GM12878 (cell line): ENCODE results near the gene CTNNA3. TPM values are rescaled to one million over a fixed set of nuclear protein-coding genes. Genes with fewer than 3 reads are reported as not detected.

ENCODE experiments used
- ATAC-seq: fragments of 200-7000 bp; cut with Tn5 transposase; 3 replicates; pipeline ENCODE4 v1.9.1; 2020; ENCODE audit warnings: mild to moderate bottlenecking, moderate library complexity
- BruUV-seq: library from RNA; stranded (reverse); fragments of 400-500 nt; replicated peaks from 2 replicates; lab custom pipeline; 2021; lab: Mats Ljungman, UMichigan
- CTCF ChIA-PET: fragments of 300-600 bp; sonication (Branson Sonifier 250); formaldehyde crosslinking; extraction: SDS; loops from one replicate; lab custom pipeline; 2021; ENCODE audit warnings: inconsistent platforms; lab: Yijun Ruan, JAX
- POLR2A ChIA-PET: fragments of 350-600 bp; formaldehyde crosslinking; extraction: SDS; loops from one replicate; lab custom pipeline; 2021; ENCODE audit warnings: inconsistent platforms; lab: Charles Lee
- RAD21 ChIA-PET: fragments of 300-600 bp; sonication (Branson Sonifier 250); formaldehyde crosslinking; loops from one replicate; lab custom pipeline; 2023; ENCODE audit warnings: antibody characterized with exemption; ENCODE audit not compliant: unreplicated experiment; lab: Charles Lee
- SMC1A ChIA-PET: fragments of 300-600 bp; sonication (Branson Sonifier 250); formaldehyde crosslinking; loops from one replicate; lab custom pipeline; 2023; ENCODE audit not compliant: unreplicated experiment, uncharacterized antibody; lab: Charles Lee
- DNase-seq: peaks from one replicate; pipeline ENCODE4 v3.0.0-alpha.2; 2011; ENCODE audit warnings: low read depth, low spot score
- FAIRE-seq: peaks from 3 replicates; lab custom pipeline; 2011; peaks lifted over from hg19 to GRCh38; lab: Jason Lieb, UNC
- H2AFZ ChIP-seq: 2 replicates; pipeline ENCODE4 v1.6.0; 2011; ENCODE audit warnings: low read depth, low read length, control low read depth; ENCODE audit not compliant: control insufficient read depth
- H3K27ac ChIP-seq: 2 replicates; pipeline ENCODE4 v1.5.1; 2011; ENCODE audit warnings: control low read depth; ENCODE audit not compliant: control insufficient read depth, insufficient read depth
- H3K27me3 ChIP-seq, 2 experiments: replicated peaks in 1 of 2; 2 replicates each; pipeline versions ENCODE4 v1.6.0 to v1.6.1; 2011; ENCODE audit warnings: low read length in 1 of 2; ENCODE audit not compliant: control insufficient read depth in 2 of 2, insufficient read depth in 2 of 2
- H3K36me3 ChIP-seq, 2 experiments: 2 replicates each; pipeline ENCODE4 v1.5.1; 2011; ENCODE audit warnings: low read length in 1 of 2; ENCODE audit not compliant: control insufficient read depth in 2 of 2, insufficient read depth in 2 of 2
- H3K4me1 ChIP-seq: 2 replicates; pipeline ENCODE4 v1.6.1; 2011; ENCODE audit warnings: mild to moderate bottlenecking, low read length, moderate library complexity, mixed read lengths; ENCODE audit not compliant: control insufficient read depth, insufficient read depth
- H3K4me2 ChIP-seq: 2 replicates; pipeline ENCODE4 v1.6.0; 2011; ENCODE audit warnings: control low read depth; ENCODE audit not compliant: control insufficient read depth, insufficient read depth
- H3K4me3 ChIP-seq: fragments of 200-600 bp; sonication (generic); 2 replicates; pipeline ENCODE4 v1.5.1; 2016
- H3K79me2 ChIP-seq: 2 replicates; pipeline ENCODE4 v1.6.0; 2011; ENCODE audit warnings: low read length; ENCODE audit not compliant: control insufficient read depth, insufficient read depth
- H3K9ac ChIP-seq: 2 replicates; pipeline ENCODE4 v1.8.0; 2011; ENCODE audit warnings: low read length, control low read depth, mixed read lengths; ENCODE audit not compliant: control insufficient read depth, insufficient read depth
- H3K9me3 ChIP-seq: replicated peaks from 3 replicates; pipeline ENCODE4 v1.5.1; 2011; ENCODE audit warnings: mild to moderate bottlenecking, low read length; ENCODE audit not compliant: control insufficient read depth, insufficient read depth
- H4K20me1 ChIP-seq: 2 replicates; pipeline ENCODE4 v1.6.0; 2011; ENCODE audit not compliant: control insufficient read depth, insufficient read depth
- BHLHE40 ChIP-seq, 2 experiments: fragments of 450-650 bp in 1 of 2; IDR thresholded peaks; 2 replicates each; pipeline ENCODE4 v1.6.1; 2011 to 2017; ENCODE audit warnings: low read depth in 2 of 2, borderline replicate concordance in 1 of 2, improper control_type of control experiment in 1 of 2, low read length in 1 of 2, mild to moderate bottlenecking in 1 of 2
- CBFB ChIP-seq: IDR thresholded peaks from 2 replicates; pipeline ENCODE4 v1.6.1; 2016; ENCODE audit warnings: antibody characterized with exemption, low read depth
- CBX3 ChIP-seq: fragments of 200-600 bp; sonication (generic); IDR thresholded peaks from 2 replicates; pipeline ENCODE4 v1.6.1; 2016; ENCODE audit warnings: low read depth, borderline replicate concordance
- CHD1 ChIP-seq: IDR thresholded peaks from 2 replicates; pipeline ENCODE4 v1.6.1; 2012; ENCODE audit warnings: low read depth, low read length, improper control_type of control experiment
- MLLT1 ChIP-seq: fragments of 450-650 bp; IDR thresholded peaks from 2 replicates; pipeline ENCODE4 v1.6.1; 2016; ENCODE audit warnings: mild to moderate bottlenecking
- NFYB ChIP-seq: IDR thresholded peaks from 2 replicates; pipeline ENCODE4 v1.6.1; 2011; ENCODE audit warnings: low read depth, mild to moderate bottlenecking, low read length, improper control_type of control experiment, moderate library complexity; ENCODE audit not compliant: insufficient read depth
- NKRF ChIP-seq: fragments of 450-650 bp; conservative IDR thresholded peaks from 2 replicates; pipeline ENCODE4 v1.6.1; 2017; ENCODE audit warnings: mild to moderate bottlenecking, moderate library complexity
- PBX3 ChIP-seq: IDR thresholded peaks from 2 replicates; pipeline ENCODE4 v1.6.1; 2011; ENCODE audit warnings: mild to moderate bottlenecking, low read depth, low read length, moderate library complexity; ENCODE audit not compliant: insufficient replicate concordance
- POU2F2 ChIP-seq: IDR thresholded peaks from 3 replicates; pipeline ENCODE4 v1.6.1; 2011; ENCODE audit warnings: low read depth, mild to moderate bottlenecking, low read length, borderline replicate concordance
- RB1 ChIP-seq: fragments of 450-650 bp; formaldehyde crosslinking; IDR thresholded peaks from 2 replicates; pipeline ENCODE4 v1.6.1; 2017; ENCODE audit warnings: mild to moderate bottlenecking, borderline replicate concordance
- TARDBP ChIP-seq: IDR thresholded peaks from 2 replicates; pipeline ENCODE4 v1.6.1; 2016; ENCODE audit warnings: borderline replicate concordance
- ZZZ3 ChIP-seq: IDR thresholded peaks from 2 replicates; pipeline ENCODE4 v1.6.1; 2011; ENCODE audit warnings: low read depth; ENCODE audit not compliant: control insufficient read depth, insufficient read length
- WGBS: methylation state at CpG from one replicate; pipeline ENCODE4 v1.1.6; 2016; ENCODE audit warnings: low lambda C conversion rate; ENCODE audit not compliant: insufficient replicate concordance, insufficient coverage; ENCODE audit errors: missing lambda C conversion rate; 5-methylcytosine and 5-hydroxymethylcytosine counted together
- in situ Hi-C: fragments of 300-500 bp; cut with MboI; formaldehyde crosslinking; loops from 9 replicates; pipeline ENCODE4 v1.14.3; 2018; ENCODE audit warnings: mixed read lengths
- intact Hi-C: fragments of 100-400 bp; cut with micrococcal nuclease; formaldehyde crosslinking; loops from one replicate; pipeline ENCODE4 v1.14.2; 2022; ENCODE audit not compliant: unreplicated experiment
- polyA plus RNA-seq, 11 experiments: library from polyadenylated mRNA; depleted of rRNA in 4 of 11; unstranded in 6 of 11; stranded (reverse) in 5 of 11; fragments of >200 nt; fragmentation: Nextera tagmentation in 4 of 11; fragmentation: Illumina TruSeq in 1 of 11; extraction: Ambion mirVana in 4 of 11; extraction: Trizol in 1 of 11; gene quantifications; 1 replicate in 1 of 11; 2 replicates in 10 of 11; pipeline versions ENCODE4 v1.2.1 to v1.2.3, GENCODE V29; 2011 to 2016; ENCODE audit warnings: inconsistent platforms in 2 of 11, missing spikeins in 2 of 11, low read depth in 1 of 11
- total RNA-seq, 4 experiments: library from RNA; depleted of rRNA in 3 of 4; stranded (reverse); fragments of >200 nt in 3 of 4; fragmentation: Illumina TruSeq in 1 of 4; extraction: Trizol in 1 of 4; gene quantifications; 2 replicates each; pipeline versions ENCODE4 v1.2.1 to v1.2.3, GENCODE V29; 2013 to 2021
- TF ChIP-seq, protein P1 (sequence below): fragments of 150-350 bp; IDR thresholded peaks from 2 replicates; pipeline ENCODE4 v1.6.1; 2014; ENCODE audit warnings: mild to moderate bottlenecking, low read depth, low read length

CTNNA3 gene
- total and polyA plus RNA-seq, 10 of the 15 experiments (the other 5 are each of a cell fraction or from before 2014, with no cell fraction given): under 0.01 to 4.5 (median 0.22) TPM; not detected in 2

DNA sequence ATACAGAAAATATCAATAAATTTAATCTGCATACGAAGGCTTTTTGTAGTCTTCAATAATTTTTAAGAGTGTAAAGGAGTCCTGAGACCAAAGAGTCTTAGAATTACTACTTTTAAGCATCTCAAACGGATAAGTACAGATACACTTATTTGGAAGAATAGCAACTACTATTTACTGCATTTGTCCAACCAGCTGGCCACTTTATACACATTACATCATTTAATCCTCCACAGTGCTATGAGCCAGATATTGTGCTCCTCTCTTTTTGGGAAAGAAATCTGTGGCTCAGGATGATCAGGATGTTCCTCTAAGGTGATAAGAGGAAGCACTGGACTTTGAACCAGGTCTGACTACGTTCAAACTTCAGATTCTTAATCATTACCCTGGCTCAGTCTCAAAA lies 1358.8 kb downstream of the CTNNA3 start:
- RAD21 ChIA-PET: no interaction called here
- DNase-seq (no peak), ATAC-seq (no peak), FAIRE-seq (peak; percentile 7)
- Histone ChIP-seq H2AFZ (no peak overlapping the region), H3K9me3 (no peaks in the 10 kb centered on the region), H3K36me3 (no peaks in the 10 kb centered on the region), H3K4me3 (no peak overlapping the region), H4K20me1 (no peaks in the 10 kb centered on the region), H3K79me2 (no peaks in the 10 kb centered on the region), H3K27me3 (no peaks in the 10 kb centered on the region), H3K4me2 (no peak overlapping the region), H3K4me1 (no peaks in the 10 kb centered on the region), H3K9ac (no peak overlapping the region), H3K27ac (no peak overlapping the region)
- in situ Hi-C loops: no loop called here
- intact Hi-C loops: no loop called here
- TF ChIP-seq PBX3 (no peak), NKRF (no peak), CBFB (no peak), RB1 (no peak), POU2F2 (no peak), ZZZ3 (no peak), NFYB (no peak), TARDBP (no peak), MLLT1 (no peak), BHLHE40 (IDR thresholded peaks at IDR 0.05; ENCODE audit: borderline replicate concordance in 1 of 2, low read depth in 2 of 2, low read length in 1 of 2) (no peak), CBX3 (no peak), CHD1 (no peak)
- TF ChIP-seq, protein P1, sequence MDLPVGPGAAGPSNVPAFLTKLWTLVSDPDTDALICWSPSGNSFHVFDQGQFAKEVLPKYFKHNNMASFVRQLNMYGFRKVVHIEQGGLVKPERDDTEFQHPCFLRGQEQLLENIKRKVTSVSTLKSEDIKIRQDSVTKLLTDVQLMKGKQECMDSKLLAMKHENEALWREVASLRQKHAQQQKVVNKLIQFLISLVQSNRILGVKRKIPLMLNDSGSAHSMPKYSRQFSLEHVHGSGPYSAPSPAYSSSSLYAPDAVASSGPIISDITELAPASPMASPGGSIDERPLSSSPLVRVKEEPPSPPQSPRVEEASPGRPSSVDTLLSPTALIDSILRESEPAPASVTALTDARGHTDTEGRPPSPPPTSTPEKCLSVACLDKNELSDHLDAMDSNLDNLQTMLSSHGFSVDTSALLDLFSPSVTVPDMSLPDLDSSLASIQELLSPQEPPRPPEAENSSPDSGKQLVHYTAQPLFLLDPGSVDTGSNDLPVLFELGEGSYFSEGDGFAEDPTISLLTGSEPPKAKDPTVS: no peak
- SMC1A ChIA-PET: no interaction called here
- POLR2A ChIA-PET: no interaction called here
- CTCF ChIA-PET: no interaction called here
- 4% methylated on average over 3 of the region's 3 CpGs for WGBS
- no TSS peak for BruUV-seq
